GM18502 (cell line): ENCODE results near the gene METTL24.
"Not testable (repeated sequence)": the region's sequence is repeated elsewhere in the genome, so short reads cannot be mapped to it uniquely, and the experiment has no call there.

Source experiments
- ATAC-seq: cut with Tn5 transposase; IDR thresholded peaks from one replicate; pipeline ENCODE4 v1.9.1; 2021; ENCODE audit warnings: mild to moderate bottlenecking; ENCODE audit not compliant: unreplicated experiment, poor library complexity

METTL24 gene

GRCh38 chr6:110364364-110365105 is 6.4 kb upstream of the METTL24 start:
- no peak for ATAC-seq

GRCh38 chr6:110363748-110364147 is 5.6 kb upstream of the METTL24 start:
- no peak for ATAC-seq

- ATAC-seq: no peak
These were observed 2.5 kb upstream of the METTL24 start for GRCh38 chr6:110360676-110361075.

- no peak for ATAC-seq
These were observed 1.4 kb upstream of the METTL24 start for GRCh38 chr6:110359556-110359955.

- ATAC-seq: no peak
These were observed 508 bp upstream of the METTL24 start for GRCh38 chr6:110358553-110359160.

- no peak for ATAC-seq
These were observed 868 bp downstream of the METTL24 start for GRCh38 chr6:110357298-110357663.

GRCh38 chr6:110356778-110357177 is 1.4 kb downstream of the METTL24 start:
- ATAC-seq: no peak

GRCh38 chr6:110355727-110356126 is 2.4 kb downstream of the METTL24 start:
- ATAC-seq: no peak

- ATAC-seq: no peak
These were observed 3.1 kb downstream of the METTL24 start for GRCh38 chr6:110355022-110355421.

- ATAC-seq: no peak
These were observed 4.0 kb downstream of the METTL24 start for GRCh38 chr6:110354153-110354552.

- no peak for ATAC-seq
These were observed 4.6 kb downstream of the METTL24 start for GRCh38 chr6:110353457-110354001.

- no peak for ATAC-seq
These were observed 5.4 kb downstream of the METTL24 start for GRCh38 chr6:110352563-110353262.

GRCh38 chr6:110351986-110352385 is 6.2 kb downstream of the METTL24 start:
- no peak for ATAC-seq

GRCh38 chr6:110351546-110351945 is 6.6 kb downstream of the METTL24 start:
- no peak for ATAC-seq

- not testable (repeated sequence) for ATAC-seq
These were observed 7.6 kb downstream of the METTL24 start for GRCh38 chr6:110350593-110350992.

- no peak for ATAC-seq
These were observed 9.0 kb downstream of the METTL24 start for GRCh38 chr6:110348961-110349690.

- no peak for ATAC-seq
These were observed 13.1 kb downstream of the METTL24 start for GRCh38 chr6:110345025-110345424.

- ATAC-seq: no peak
These were observed 15.4 kb downstream of the METTL24 start for GRCh38 chr6:110342759-110343158.

- ATAC-seq: no peak
These were observed 16.2 kb downstream of the METTL24 start for GRCh38 chr6:110341663-110342596.
